OCI-LY7 (cell line): ENCODE results near the gene SYT9. TPM values are rescaled to one million over a fixed set of nuclear protein-coding genes. Genes with fewer than 3 reads are reported as not detected.

ENCODE experiments used
- BruUV-seq: library from RNA; stranded (reverse); fragments of 400-500 nt; replicated peaks from 2 replicates; lab custom pipeline; 2021; lab: Mats Ljungman, UMichigan
- CTCF ChIA-PET: fragments of 300-600 bp; sonication (Branson Sonifier 250); formaldehyde crosslinking; loops from one replicate; lab custom pipeline; 2022; ENCODE audit warnings: antibody characterized with exemption; ENCODE audit not compliant: unreplicated experiment; lab: Charles Lee
- POLR2A ChIA-PET: fragments of 300-600 bp; sonication (Branson Sonifier 250); formaldehyde crosslinking; loops from one replicate; lab custom pipeline; 2022; ENCODE audit warnings: antibody characterized with exemption; lab: Charles Lee
- DNase-seq: peaks from one replicate; pipeline ENCODE4 v3.0.0-alpha.2; 2015; ENCODE audit warnings: low spot score
- H2AFZ ChIP-seq: fragments of 200-600 bp; sonication (generic), shearing (Covaris generic); 2 replicates; pipeline ENCODE4 v1.6.1; 2014; ENCODE audit warnings: mild to moderate bottlenecking, antibody characterized with exemption, low read length, moderate library complexity
- H3K27ac ChIP-seq: fragments of 200-600 bp; sonication (generic); 2 replicates; pipeline ENCODE4 v1.5.1; 2014; ENCODE audit warnings: mixed run types, low read depth, mild to moderate bottlenecking, moderate library complexity, low read length, inconsistent platforms; ENCODE audit not compliant: poor library complexity, severe bottlenecking
- H3K36me3 ChIP-seq: fragments of 200-600 bp; sonication (generic); 2 replicates; pipeline ENCODE4 v1.6.1; 2014; ENCODE audit warnings: mild to moderate bottlenecking, antibody characterized with exemption, low read length, moderate library complexity, mixed read lengths; ENCODE audit not compliant: insufficient read depth
- H3K4me1 ChIP-seq: fragments of 200-600 bp; sonication (generic); 2 replicates; pipeline ENCODE4 v1.5.1; 2014; ENCODE audit warnings: mild to moderate bottlenecking, low read length; ENCODE audit not compliant: insufficient read depth, poor library complexity, severe bottlenecking
- H3K4me2 ChIP-seq: fragments of 200-600 bp; sonication (generic); 2 replicates; pipeline ENCODE4 v1.6.1; 2014; ENCODE audit warnings: mild to moderate bottlenecking, low read length
- H3K4me3 ChIP-seq: fragments of 200-600 bp; sonication (generic); 2 replicates; pipeline ENCODE4 v1.5.1; 2014; ENCODE audit warnings: mild to moderate bottlenecking, low read depth, low read length; ENCODE audit not compliant: poor library complexity, severe bottlenecking
- H3K79me2 ChIP-seq: fragments of 200-600 bp; sonication (generic); 2 replicates; pipeline ENCODE4 v1.6.1; 2016; ENCODE audit warnings: low read depth, mild to moderate bottlenecking, low read length, moderate library complexity, mixed read lengths; ENCODE audit not compliant: insufficient read depth
- H3K9me2 ChIP-seq: fragments of 200-600 bp; sonication (generic); 2 replicates; pipeline ENCODE4 v1.6.1; 2016; ENCODE audit warnings: mild to moderate bottlenecking, low read length, mixed read lengths; ENCODE audit not compliant: insufficient read depth
- H3K9me3 ChIP-seq: fragments of 200-600 bp; sonication (generic); 2 replicates; pipeline ENCODE4 v1.6.1; 2014; ENCODE audit warnings: mild to moderate bottlenecking, mixed run types, low read length, mixed read lengths
- H4K20me1 ChIP-seq: fragments of 200-600 bp; sonication (generic); 2 replicates; pipeline ENCODE4 v1.6.1; 2014; ENCODE audit warnings: mild to moderate bottlenecking, antibody characterized with exemption, low read length, moderate library complexity, mixed read lengths; ENCODE audit not compliant: insufficient read depth
- EZH2phosphoT487 ChIP-seq: fragments of 200-600 bp; sonication (generic); IDR thresholded peaks from 2 replicates; pipeline ENCODE4 v1.6.1; 2018; ENCODE audit warnings: low read depth, borderline replicate concordance, mild to moderate bottlenecking, mixed run types, antibody characterized with exemption, low read length, moderate library complexity, mixed read lengths
- intact Hi-C: fragments of 100-400 bp; cut with micrococcal nuclease; formaldehyde crosslinking; loops from one replicate; pipeline ENCODE4 v1.10.0; 2022; ENCODE audit not compliant: unreplicated experiment
- total RNA-seq, 2 experiments: library from RNA; depleted of rRNA in 1 of 2; stranded (reverse); fragments of >200 nt in 1 of 2; shearing (Covaris generic) in 1 of 2; gene quantifications; 2 replicates each; pipeline ENCODE4 v1.2.3, GENCODE V29; 2014 to 2022
- TF ChIP-seq, protein P1 (sequence below): fragments of 200-600 bp; sonication (generic); conservative IDR thresholded peaks from 2 replicates; pipeline ENCODE4 v1.5.1; 2014; ENCODE audit warnings: mild to moderate bottlenecking, antibody characterized with exemption, low read length, moderate library complexity, mixed read lengths

Gene SYT9
- total RNA-seq, 2 experiments from 2014 or later, result 0.19 TPM; not detected in 1

- TF ChIP-seq, protein P1, sequence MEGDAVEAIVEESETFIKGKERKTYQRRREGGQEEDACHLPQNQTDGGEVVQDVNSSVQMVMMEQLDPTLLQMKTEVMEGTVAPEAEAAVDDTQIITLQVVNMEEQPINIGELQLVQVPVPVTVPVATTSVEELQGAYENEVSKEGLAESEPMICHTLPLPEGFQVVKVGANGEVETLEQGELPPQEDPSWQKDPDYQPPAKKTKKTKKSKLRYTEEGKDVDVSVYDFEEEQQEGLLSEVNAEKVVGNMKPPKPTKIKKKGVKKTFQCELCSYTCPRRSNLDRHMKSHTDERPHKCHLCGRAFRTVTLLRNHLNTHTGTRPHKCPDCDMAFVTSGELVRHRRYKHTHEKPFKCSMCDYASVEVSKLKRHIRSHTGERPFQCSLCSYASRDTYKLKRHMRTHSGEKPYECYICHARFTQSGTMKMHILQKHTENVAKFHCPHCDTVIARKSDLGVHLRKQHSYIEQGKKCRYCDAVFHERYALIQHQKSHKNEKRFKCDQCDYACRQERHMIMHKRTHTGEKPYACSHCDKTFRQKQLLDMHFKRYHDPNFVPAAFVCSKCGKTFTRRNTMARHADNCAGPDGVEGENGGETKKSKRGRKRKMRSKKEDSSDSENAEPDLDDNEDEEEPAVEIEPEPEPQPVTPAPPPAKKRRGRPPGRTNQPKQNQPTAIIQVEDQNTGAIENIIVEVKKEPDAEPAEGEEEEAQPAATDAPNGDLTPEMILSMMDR, result no peak
- no peak for TF ChIP-seq EZH2phosphoT487
- CTCF ChIA-PET, result no interaction called here
Observed at GRCh38 chr11:7486098-7486780, 234.5 kb downstream of the SYT9 start.

DNA sequence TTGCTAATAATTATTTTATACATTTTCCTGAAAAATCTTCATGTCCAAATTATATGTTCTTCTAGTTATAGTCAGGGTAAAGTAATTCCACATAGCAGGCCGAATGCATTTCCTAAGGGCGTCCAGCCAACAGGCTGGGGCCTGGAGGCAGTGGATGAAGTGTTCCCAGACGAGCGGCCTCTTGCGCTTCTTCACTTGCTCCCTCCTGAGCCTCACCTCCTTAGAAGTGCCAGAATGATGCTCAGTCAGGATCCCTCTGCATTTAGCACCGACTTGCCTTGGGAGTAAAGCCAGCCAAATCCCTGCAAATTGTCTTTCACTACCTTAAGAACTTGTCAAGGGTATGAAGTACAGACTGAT is 235.1 kb downstream of the SYT9 start:
- Histone ChIP-seq H3K36me3 (no peaks in the 10 kb centered on the region), H3K4me1 (no peaks in the 10 kb centered on the region), H2AFZ (no peak overlapping the region), H3K9me2 (no peaks in the 10 kb centered on the region), H3K27ac (no peak overlapping the region), H3K9me3 (no peaks in the 10 kb centered on the region), H3K79me2 (no peaks in the 10 kb centered on the region), H3K4me2 (no peak overlapping the region), H3K4me3 (no peak overlapping the region), H4K20me1 (no peaks in the 10 kb centered on the region)
- TF ChIP-seq, protein P1, result no peak
- TF ChIP-seq EZH2phosphoT487, result no peak
- intact Hi-C loops, result no loop called here
- DNase-seq, result no peak
- no TSS peak for BruUV-seq
- CTCF ChIA-PET, result no interaction called here
- POLR2A ChIA-PET, result interaction anchor here (1.0 kb wide), 1 partner anchor 9 kb away, joined by 4 read pairs; no protein-coding TSS in a partner anchor

More at GRCh38 chr11:7486098-7486780, 234.5 kb downstream of the SYT9 start:
- Histone ChIP-seq H3K9me2 (no peaks in the 10 kb centered on the region), H3K36me3 (no peaks in the 10 kb centered on the region), H3K79me2 (no peaks in the 10 kb centered on the region), H3K27ac (no peak overlapping the region), H3K4me3 (no peak overlapping the region), H3K4me1 (no peaks in the 10 kb centered on the region), H4K20me1 (no peaks in the 10 kb centered on the region), H2AFZ (no peak overlapping the region), H3K4me2 (no peak overlapping the region), H3K9me3 (no peaks in the 10 kb centered on the region)
- POLR2A ChIA-PET, result interaction anchor here (1.0 kb wide), 1 partner anchor 9 kb away, joined by 4 read pairs; no protein-coding TSS in a partner anchor
- intact Hi-C loops, result no loop called here
- DNase-seq, result no peak
- no TSS peak for BruUV-seq

- Histone ChIP-seq H3K79me2 (no peaks in the 10 kb centered on the region), H3K27ac (no peak overlapping the region), H3K4me3 (no peak overlapping the region), H3K9me2 (no peaks in the 10 kb centered on the region), H2AFZ (no peak overlapping the region), H3K4me1 (peaks cover 2% of the 10 kb centered on the region), H4K20me1 (no peaks in the 10 kb centered on the region), H3K4me2 (no peak overlapping the region), H3K36me3 (no peaks in the 10 kb centered on the region), H3K9me3 (no peaks in the 10 kb centered on the region)
- POLR2A ChIA-PET, result no interaction called here
- CTCF ChIA-PET, result no interaction called here
- intact Hi-C loops, result no loop called here
- TF ChIP-seq EZH2phosphoT487, result no peak
- TF ChIP-seq, protein P1, result no peak
- no TSS peak for BruUV-seq
- no peak for DNase-seq
Observed at GRCh38 chr11:7487360-7487759, 235.7 kb downstream of the SYT9 start.
